OCI-LY1 (cell line): Measurements from ENCODE around the gene NIBAN1.

Source experiments
- H2AFZ ChIP-seq: fragments of 200-600 bp; sonication (generic), shearing (Covaris generic); 2 replicates; pipeline ENCODE4 v1.6.0; 2014; ENCODE audit warnings: antibody characterized with exemption, mild to moderate bottlenecking, low read length
- H3F3A ChIP-seq: fragments of 200-600 bp; sonication (generic), shearing (Covaris generic); 2 replicates; pipeline ENCODE4 v1.6.0; 2014; ENCODE audit warnings: mild to moderate bottlenecking, antibody characterized with exemption, low read length, moderate library complexity; ENCODE audit not compliant: insufficient read depth
- H3K27ac ChIP-seq: fragments of 200-600 bp; sonication (generic); 2 replicates; pipeline ENCODE4 v1.5.1; 2014; ENCODE audit warnings: low read length, mixed run types, mild to moderate bottlenecking, low read depth; ENCODE audit not compliant: poor library complexity, severe bottlenecking
- H3K27me3 ChIP-seq: fragments of 200-600 bp; sonication (generic); 2 replicates; pipeline ENCODE4 v1.6.0; 2014; ENCODE audit warnings: antibody characterized with exemption, mild to moderate bottlenecking, low read length, moderate library complexity; ENCODE audit not compliant: insufficient read depth
- H3K36me3 ChIP-seq: fragments of 200-600 bp; sonication (generic); 2 replicates; pipeline ENCODE4 v1.6.1; 2014; ENCODE audit warnings: mild to moderate bottlenecking, antibody characterized with exemption, low read length, moderate library complexity, mixed read lengths; ENCODE audit not compliant: insufficient read depth
- H3K4me1 ChIP-seq: fragments of 200-600 bp; sonication (generic); 2 replicates; pipeline ENCODE4 v1.5.1; 2014; ENCODE audit warnings: mild to moderate bottlenecking, low read length, moderate library complexity; ENCODE audit not compliant: insufficient read depth, severe bottlenecking
- H3K4me2 ChIP-seq: fragments of 200-600 bp; sonication (generic), shearing (Covaris generic); 2 replicates; pipeline ENCODE4 v1.6.1; 2014; ENCODE audit warnings: low read length
- H3K4me3 ChIP-seq: fragments of 200-600 bp; sonication (generic); 2 replicates; pipeline ENCODE4 v1.5.1; 2014; ENCODE audit warnings: low read length, low read depth, mild to moderate bottlenecking, mixed read lengths; ENCODE audit not compliant: poor library complexity, severe bottlenecking
- H3K79me2 ChIP-seq: fragments of 200-600 bp; shearing (Covaris generic); 2 replicates; pipeline ENCODE4 v1.6.1; 2016; ENCODE audit warnings: mixed run types, low read length, mixed read lengths; ENCODE audit not compliant: insufficient read depth
- H3K9ac ChIP-seq: fragments of 200-600 bp; sonication (generic), shearing (Covaris generic); 2 replicates; pipeline ENCODE4 v1.6.1; 2014; ENCODE audit warnings: mild to moderate bottlenecking, low read length, mixed read lengths
- H3K9me2 ChIP-seq: fragments of 200-600 bp; sonication (generic), shearing (Covaris generic); 2 replicates; pipeline ENCODE4 v1.6.1; 2014; ENCODE audit warnings: low read depth, mild to moderate bottlenecking, low read length, mixed read lengths
- H3K9me3 ChIP-seq: fragments of 200-600 bp; shearing (Covaris generic); 2 replicates; pipeline ENCODE4 v1.6.1; 2014; ENCODE audit warnings: low read length, mixed read lengths
- H4K20me1 ChIP-seq: fragments of 200-600 bp; sonication (generic), shearing (Covaris generic); 2 replicates; pipeline ENCODE4 v1.6.0; 2016; ENCODE audit warnings: mild to moderate bottlenecking, low read length; ENCODE audit not compliant: insufficient read depth
- CTCF ChIP-seq: fragments of 200-600 bp; sonication (generic), shearing (Covaris generic); IDR thresholded peaks from 2 replicates; pipeline ENCODE4 v1.5.1; 2017; ENCODE audit warnings: mild to moderate bottlenecking, antibody characterized with exemption, low read length, moderate library complexity, mixed read lengths
- EZH2 ChIP-seq: fragments of 200-600 bp; sonication (generic), shearing (Covaris generic); IDR thresholded peaks from 2 replicates; pipeline ENCODE4 v1.8.0; 2017; ENCODE audit warnings: borderline replicate concordance, mixed run types, mild to moderate bottlenecking, antibody characterized with exemption, low read length, moderate library complexity, mixed read lengths

Gene NIBAN1

GRCh38 chr1:184974837-184975115 lies 468 bp upstream of the NIBAN1 start:
- peaks cover 6% of the 10 kb centered on the region for H3K4me1 ChIP-seq
- H3K27me3 ChIP-seq: no peaks in the 10 kb centered on the region; the same call in 1 of the 2 replicates
- H3K27ac ChIP-seq: no peak overlapping the region
- H3K9ac ChIP-seq: no peak overlapping the region
- TF ChIP-seq EZH2 (no peak), CTCF (no peak)
- no peak overlapping the region for H3K4me2 ChIP-seq
- no peaks in the 10 kb centered on the region for H3K9me3 ChIP-seq
- no peaks in the 10 kb centered on the region for H3F3A ChIP-seq
- H3K4me3 ChIP-seq: no peak overlapping the region
- no peaks in the 10 kb centered on the region for H4K20me1 ChIP-seq
- H2AFZ ChIP-seq: no peak overlapping the region
- H3K79me2 ChIP-seq: no peaks in the 10 kb centered on the region
- no peaks in the 10 kb centered on the region for H3K36me3 ChIP-seq
- H3K9me2 ChIP-seq: no peaks in the 10 kb centered on the region

- Histone ChIP-seq H3K9me3 (no peaks in the 10 kb centered on the region), H3K9ac (no peak overlapping the region; the same call in 1 of the 2 replicates), H3F3A (no peaks in the 10 kb centered on the region), H3K79me2 (no peaks in the 10 kb centered on the region), H2AFZ (no peak overlapping the region), H3K27me3 (no peaks in the 10 kb centered on the region; the same call in 1 of the 2 replicates), H3K4me2 (peak overlapping the region; percentile 70), H3K4me1 (peaks cover 6% of the 10 kb centered on the region), H3K4me3 (peak overlapping the region; percentile 33), H3K27ac (no peak overlapping the region), H3K9me2 (no peaks in the 10 kb centered on the region), H4K20me1 (no peaks in the 10 kb centered on the region), H3K36me3 (no peaks in the 10 kb centered on the region)
- TF ChIP-seq CTCF (no peak), EZH2 (no peak)
Observed at GRCh38 chr1:184973272-184974055, 844 bp downstream of the NIBAN1 start.

GRCh38 chr1:184972315-184973055 lies 1.8 kb downstream of the NIBAN1 start:
- H3K36me3 ChIP-seq: no peaks in the 10 kb centered on the region
- H3K27me3 ChIP-seq: no peaks in the 10 kb centered on the region; the same call in 1 of the 2 replicates
- H3K9me2 ChIP-seq: no peaks in the 10 kb centered on the region
- no peaks in the 10 kb centered on the region for H4K20me1 ChIP-seq
- TF ChIP-seq EZH2 (no peak), CTCF (no peak)
- no peak overlapping the region for H3K4me2 ChIP-seq
- no peak overlapping the region for H3K4me3 ChIP-seq
- no peaks in the 10 kb centered on the region for H3F3A ChIP-seq
- peaks cover 6% of the 10 kb centered on the region for H3K4me1 ChIP-seq
- no peak overlapping the region for H3K9ac ChIP-seq
- no peak overlapping the region for H3K27ac ChIP-seq
- no peaks in the 10 kb centered on the region for H3K79me2 ChIP-seq
- no peaks in the 10 kb centered on the region for H3K9me3 ChIP-seq
- no peak overlapping the region for H2AFZ ChIP-seq
